A549 (cell line): Measurements from ENCODE around the gene TAF9. TPM values are rescaled to one million over a fixed set of nuclear protein-coding genes. Genes with fewer than 3 reads are reported as not detected.

Experiments used
- ATAC-seq, 2 experiments: fragments of 200-7000 bp in 1 of 2; fragments of >200 bp in 1 of 2; cut with Nextera tagmentation in 1 of 2; cut with Tn5 transposase in 1 of 2; 3 replicates each; pipeline versions ENCODE4 v1.8.0 to v1.9.1; 2018 to 2020; ENCODE audit warnings: mild to moderate bottlenecking in 1 of 2, moderate library complexity in 1 of 2
- CTCF ChIA-PET: fragments of 300-600 bp; sonication (Branson Sonifier 250); formaldehyde crosslinking; extraction: SDS; loops from one replicate; lab custom pipeline; 2021; ENCODE audit warnings: antibody characterized with exemption, inconsistent platforms; lab: Yijun Ruan, JAX
- POLR2A ChIA-PET: fragments of 350-600 bp; formaldehyde crosslinking; extraction: SDS; loops from one replicate; lab custom pipeline; 2021; ENCODE audit warnings: antibody characterized with exemption, inconsistent platforms; lab: Yijun Ruan, JAX
- DNase-seq, 2 experiments: peaks; one replicate each; pipeline versions ENCODE4 v3.0.0 to v3.0.0-alpha.2; 2011 to 2016; ENCODE audit warnings: low read depth in 1 of 2, low spot score in 1 of 2
- FAIRE-seq: peaks from 2 replicates; lab custom pipeline; 2011; peaks lifted over from hg19 to GRCh38; lab: Jason Lieb, UNC
- H3K27ac ChIP-seq, 2 experiments: fragments of >200 bp; sonication (Bioruptor Twin); formaldehyde crosslinking; 3 replicates each; pipeline ENCODE4 v1.5.1; 2016 to 2017
- H3K4me1 ChIP-seq: fragments of >200 bp; sonication (Bioruptor Twin); formaldehyde crosslinking; 3 replicates; pipeline ENCODE4 v1.6.1; 2016
- H3K4me2 ChIP-seq: fragments of >200 bp; sonication (Bioruptor Twin); formaldehyde crosslinking; 3 replicates; pipeline ENCODE4 v1.6.1; 2016
- H3K4me3 ChIP-seq: fragments of >200 bp; sonication (Bioruptor Twin); formaldehyde crosslinking; 3 replicates; pipeline ENCODE4 v1.5.1; 2016
- H3K9me3 ChIP-seq: fragments of >200 bp; sonication (Bioruptor Twin); formaldehyde crosslinking; 3 replicates; pipeline ENCODE4 v1.6.1; 2016
- BHLHE40 ChIP-seq: IDR thresholded peaks from 2 replicates; pipeline ENCODE4 v1.6.1; 2012; ENCODE audit warnings: low read depth, low read length, inconsistent platforms
- CHD2 ChIP-seq: fragments of 150-350 bp; IDR thresholded peaks from 2 replicates; pipeline ENCODE4 v1.6.1; 2014; ENCODE audit warnings: low read length; ENCODE audit not compliant: partially characterized antibody
- CHD4 ChIP-seq: fragments of 200-600 bp; sonication (generic); IDR thresholded peaks from 2 replicates; pipeline ENCODE4 v1.6.1; 2016; ENCODE audit warnings: antibody characterized with exemption, mild to moderate bottlenecking, borderline replicate concordance
- E2F6 ChIP-seq: IDR thresholded peaks from 2 replicates; pipeline ENCODE4 v1.6.1; 2012; ENCODE audit warnings: low read depth, borderline replicate concordance
- ESRRA ChIP-seq: fragments of 150-350 bp; IDR thresholded peaks from 2 replicates; pipeline ENCODE4 v1.6.1; 2014; ENCODE audit warnings: mild to moderate bottlenecking, low read length, borderline replicate concordance
- FOSB ChIP-seq: fragments of 250-450 bp; sonication (Bioruptor Pico); IDR thresholded peaks from 2 replicates; pipeline ENCODE4 v1.5.0; 2020; ENCODE audit warnings: mild to moderate bottlenecking, moderate library complexity
- FOSL2 ChIP-seq, 2 experiments: fragments of 450-650 bp in 1 of 2; fragments of >200 bp in 1 of 2; sonication (Bioruptor Twin) in 1 of 2; formaldehyde crosslinking; IDR thresholded peaks; 2 replicates each; pipeline versions ENCODE4 v1.5.0 to v1.6.1; 2016 to 2020; ENCODE audit warnings: mild to moderate bottlenecking in 1 of 2, moderate library complexity in 1 of 2
- FOXS1 ChIP-seq: fragments of 250-450 bp; sonication (Bioruptor Pico); IDR thresholded peaks from 2 replicates; pipeline ENCODE4 v1.5.0; 2020; ENCODE audit warnings: mild to moderate bottlenecking, moderate library complexity
- HOXA7 ChIP-seq: fragments of 250-450 bp; sonication (Bioruptor Pico); IDR thresholded peaks from 2 replicates; pipeline ENCODE4 v1.5.0; 2020; ENCODE audit warnings: mild to moderate bottlenecking, moderate library complexity
- KDM1A ChIP-seq: fragments of 200-600 bp; sonication (generic); IDR thresholded peaks from 2 replicates; pipeline ENCODE4 v1.6.1; 2016; ENCODE audit warnings: low read depth, mild to moderate bottlenecking
- KDM5A ChIP-seq: fragments of 200-600 bp; sonication (generic); IDR thresholded peaks from 2 replicates; pipeline ENCODE4 v1.6.1; 2016; ENCODE audit warnings: antibody characterized with exemption, mild to moderate bottlenecking
- MAFK ChIP-seq: fragments of 450-650 bp; IDR thresholded peaks from 2 replicates; pipeline ENCODE4 v1.6.1; 2014; ENCODE audit not compliant: partially characterized antibody
- MAZ ChIP-seq: fragments of 150-350 bp; IDR thresholded peaks from 2 replicates; pipeline ENCODE4 v1.6.1; 2014; ENCODE audit warnings: antibody characterized with exemption, low read depth, low read length, borderline replicate concordance
- NFE2L2 ChIP-seq: fragments of 150-350 bp; conservative IDR thresholded peaks from 2 replicates; pipeline ENCODE4 v1.6.1; 2014; ENCODE audit warnings: low read length
- NPAS2 ChIP-seq: fragments of 250-450 bp; sonication (Bioruptor Pico); IDR thresholded peaks from 2 replicates; pipeline ENCODE4 v1.8.0; 2022; ENCODE audit warnings: mild to moderate bottlenecking, moderate library complexity, borderline replicate concordance
- NR3C1 ChIP-seq: fragments of >200 bp; sonication (Bioruptor Twin); formaldehyde crosslinking; IDR thresholded peaks from 3 replicates; pipeline ENCODE4 v1.6.1; 2017
- PHF8 ChIP-seq: fragments of 200-600 bp; sonication (generic); IDR thresholded peaks from 2 replicates; pipeline ENCODE4 v1.6.1; 2016; ENCODE audit warnings: low read depth, mild to moderate bottlenecking, antibody characterized with exemption, moderate library complexity, borderline replicate concordance
- POLR2A ChIP-seq: IDR thresholded peaks from 2 replicates; pipeline ENCODE4 v1.6.1; 2012; ENCODE audit warnings: mild to moderate bottlenecking, low read length
- POLR2AphosphoS2 ChIP-seq: conservative IDR thresholded peaks from 2 replicates; pipeline ENCODE4 v1.6.1; 2012; ENCODE audit warnings: low read length, improper control_type of control experiment, inconsistent platforms
- RCOR1 ChIP-seq: fragments of 150-350 bp; IDR thresholded peaks from 2 replicates; pipeline ENCODE4 v1.6.1; 2014; ENCODE audit warnings: antibody characterized with exemption, low read length, low read depth
- REST ChIP-seq: fragments of 200-600 bp; sonication (generic); IDR thresholded peaks from 2 replicates; pipeline ENCODE4 v1.6.1; 2016; ENCODE audit warnings: antibody characterized with exemption, mild to moderate bottlenecking, moderate library complexity
- RNF2 ChIP-seq: fragments of 200-600 bp; sonication (generic); IDR thresholded peaks from 2 replicates; pipeline ENCODE4 v1.6.1; 2016; ENCODE audit warnings: low read depth, mild to moderate bottlenecking, antibody characterized with exemption, moderate library complexity, borderline replicate concordance
- SMC3 ChIP-seq: fragments of >200 bp; sonication (Bioruptor Twin); formaldehyde crosslinking; IDR thresholded peaks from 3 replicates; pipeline ENCODE4 v1.6.1; 2018; ENCODE audit warnings: inconsistent platforms
- ZNF302 ChIP-seq: fragments of 250-450 bp; sonication (Bioruptor Pico); IDR thresholded peaks from 2 replicates; pipeline ENCODE4 v1.9.0; 2021; ENCODE audit warnings: inconsistent platforms, mild to moderate bottlenecking, moderate library complexity
- ZSCAN20 ChIP-seq: fragments of 250-450 bp; sonication (Bioruptor Pico); IDR thresholded peaks from 2 replicates; pipeline ENCODE4 v1.8.0; 2022; ENCODE audit warnings: mild to moderate bottlenecking, moderate library complexity
- WGBS: methylation state at CpG from one replicate; pipeline ENCODE4 v1.1.6; 2017; ENCODE audit errors: missing lambda C conversion rate; 5-methylcytosine and 5-hydroxymethylcytosine counted together
- polyA plus RNA-seq, 4 experiments: library from polyadenylated mRNA; depleted of rRNA in 3 of 4; stranded (reverse); fragments of >200 nt; fragmentation: RNase III in 1 of 4; extraction: RNeasy Plus Mini Kit Qiagen cat#74134 plus additional on column Dnase treatment in 1 of 4; gene quantifications; 2 replicates in 3 of 4; 3 replicates in 1 of 4; pipeline ENCODE4 v1.2.3, GENCODE V29; 2011 to 2017
- TF ChIP-seq, protein P1 (sequence below): fragments of 150-350 bp; IDR thresholded peaks from 2 replicates; pipeline ENCODE4 v1.6.1; 2014; ENCODE audit warnings: low read depth, mild to moderate bottlenecking, low read length
- TF ChIP-seq, protein P2 (sequence below): fragments of >200 bp; sonication (Bioruptor Twin); formaldehyde crosslinking; IDR thresholded peaks from 3 replicates; pipeline ENCODE4 v1.6.1; 2016

TAF9 gene
- polyA plus RNA-seq, 2 of the 4 experiments (the other 2 are of a cell fraction), result 112 to 269 TPM

- Histone ChIP-seq H3K9me3 (no peaks in the 10 kb centered on the region), H3K27ac (no peak overlapping the region), H3K4me2 (no peak overlapping the region), H3K4me3 (no peak overlapping the region), H3K4me1 (peaks cover 12% of the 10 kb centered on the region; the same call in 2 of the 3 replicates)
- 74% methylated on average over 9 of the region's 9 CpGs for WGBS
- no peak for DNase-seq
- POLR2A ChIA-PET, result interaction anchor here (0.7 kb wide), 1 partner anchor 236 kb away, joined by 4 read pairs; the partner anchor contains the start of gene SLC30A5
- ATAC-seq, result no peak
- FAIRE-seq, result no peak
- CTCF ChIA-PET, result no interaction called here
- no peak for TF ChIP-seq PHF8
- TF ChIP-seq ZNF302 (CRISPR knock-in tag), result no peak
- no peak for TF ChIP-seq BHLHE40
- no peak for TF ChIP-seq RNF2
- TF ChIP-seq CHD2, result no peak
- TF ChIP-seq MAFK, result no peak
- no peak for TF ChIP-seq FOSL2 (IDR thresholded peaks at IDR 0.05)
- TF ChIP-seq FOSL2 (CRISPR knock-in tag; IDR thresholded peaks at IDR 0.05), result no peak
- no peak for TF ChIP-seq POLR2A
- TF ChIP-seq HOXA7, result no peak
- TF ChIP-seq KDM1A, result no peak
- TF ChIP-seq ZSCAN20 (CRISPR knock-in tag), result no peak
- no peak for TF ChIP-seq SMC3
- TF ChIP-seq FOXS1 (CRISPR knock-in tag), result no peak
- TF ChIP-seq, protein P1, sequence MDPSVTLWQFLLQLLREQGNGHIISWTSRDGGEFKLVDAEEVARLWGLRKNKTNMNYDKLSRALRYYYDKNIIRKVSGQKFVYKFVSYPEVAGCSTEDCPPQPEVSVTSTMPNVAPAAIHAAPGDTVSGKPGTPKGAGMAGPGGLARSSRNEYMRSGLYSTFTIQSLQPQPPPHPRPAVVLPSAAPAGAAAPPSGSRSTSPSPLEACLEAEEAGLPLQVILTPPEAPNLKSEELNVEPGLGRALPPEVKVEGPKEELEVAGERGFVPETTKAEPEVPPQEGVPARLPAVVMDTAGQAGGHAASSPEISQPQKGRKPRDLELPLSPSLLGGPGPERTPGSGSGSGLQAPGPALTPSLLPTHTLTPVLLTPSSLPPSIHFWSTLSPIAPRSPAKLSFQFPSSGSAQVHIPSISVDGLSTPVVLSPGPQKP, result no peak
- no peak for TF ChIP-seq E2F6
- no peak for TF ChIP-seq MAZ
- no peak for TF ChIP-seq FOSB (CRISPR knock-in tag)
- no peak for TF ChIP-seq ESRRA
- TF ChIP-seq CHD4, result no peak
- TF ChIP-seq NR3C1, result no peak
These were observed 39.3 kb downstream of the TAF9 start for GRCh38 chr5:69329905-69330489.

GRCh38 chr5:69326365-69326764 is 43.0 kb downstream of the TAF9 start:
- TF ChIP-seq, protein P1, result no peak
- TF ChIP-seq PHF8, result no peak
- TF ChIP-seq, all 56 proteins: peak for 0
- H3K4me3 ChIP-seq, result no peak overlapping the region
- ATAC-seq (no peak), DNase-seq (no peak), FAIRE-seq (no peak)
- H3K27ac ChIP-seq, result no peak overlapping the region
- 95% methylated on average over 1 of the region's 1 CpG for WGBS
- no peaks in the 10 kb centered on the region for H3K4me1 ChIP-seq
- no peak overlapping the region for H3K4me2 ChIP-seq
- POLR2A ChIA-PET, result no interaction called here
- H3K9me3 ChIP-seq, result no peaks in the 10 kb centered on the region
- CTCF ChIA-PET, result interaction anchor here (1.4 kb wide), 1 partner anchor 8 kb away, joined by 3 read pairs; no protein-coding TSS in a partner anchor

GRCh38 chr5:69317391-69317790 is 51.9 kb downstream of the TAF9 start:
- FAIRE-seq, result no peak
- H3K4me3 ChIP-seq, result no peak overlapping the region
- H3K9me3 ChIP-seq, result no peaks in the 10 kb centered on the region
- no peak overlapping the region for H3K4me2 ChIP-seq
- ChIA-PET POLR2A (no interaction called here), CTCF (interaction anchor here (1.2 to 1.8 kb wide), 2 partner anchors 15 to 17 kb away, joined by 4 to 5 read pairs; partner anchors contain the start of gene CCDC125)
- ATAC-seq, result no peak
- 94% methylated on average over 4 of the region's 4 CpGs for WGBS
- DNase-seq, result no peak
- no peak overlapping the region for H3K27ac ChIP-seq
- no peaks in the 10 kb centered on the region for H3K4me1 ChIP-seq
- TF ChIP-seq REST (no peak), PHF8 (no peak), NR3C1 (no peak), POLR2AphosphoS2 (no peak), FOXS1 (CRISPR knock-in tag) (no peak), NPAS2 (CRISPR knock-in tag) (no peak), NFE2L2 (no peak), RCOR1 (no peak), KDM5A (no peak)
- TF ChIP-seq, protein P2, sequence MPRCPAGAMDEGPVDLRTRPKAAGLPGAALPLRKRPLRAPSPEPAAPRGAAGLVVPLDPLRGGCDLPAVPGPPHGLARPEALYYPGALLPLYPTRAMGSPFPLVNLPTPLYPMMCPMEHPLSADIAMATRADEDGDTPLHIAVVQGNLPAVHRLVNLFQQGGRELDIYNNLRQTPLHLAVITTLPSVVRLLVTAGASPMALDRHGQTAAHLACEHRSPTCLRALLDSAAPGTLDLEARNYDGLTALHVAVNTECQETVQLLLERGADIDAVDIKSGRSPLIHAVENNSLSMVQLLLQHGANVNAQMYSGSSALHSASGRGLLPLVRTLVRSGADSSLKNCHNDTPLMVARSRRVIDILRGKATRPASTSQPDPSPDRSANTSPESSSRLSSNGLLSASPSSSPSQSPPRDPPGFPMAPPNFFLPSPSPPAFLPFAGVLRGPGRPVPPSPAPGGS, result no peak
